GM21723 (cell line): ENCODE measurements around the gene GRID2.

Experiments
- ATAC-seq: cut with Tn5 transposase; IDR thresholded peaks from one replicate; pipeline ENCODE4 v1.9.1; 2021; ENCODE audit warnings: mild to moderate bottlenecking, moderate library complexity; ENCODE audit not compliant: unreplicated experiment

GRID2 gene

GRCh38 chr4:93730251-93730650 is 1426.5 kb downstream of the GRID2 start:
- ATAC-seq = no peak

- no peak for ATAC-seq
Measured at GRCh38 chr4:93730760-93731159, 1427.0 kb downstream of the GRID2 start.

GRCh38 chr4:93731456-93731855 is 1427.7 kb downstream of the GRID2 start:
- ATAC-seq = no peak

- no peak for ATAC-seq
Measured at GRCh38 chr4:93732509-93732908, 1428.7 kb downstream of the GRID2 start.

- no peak for ATAC-seq
Measured at GRCh38 chr4:93740890-93741289, 1437.1 kb downstream of the GRID2 start.

GRCh38 chr4:93743022-93743421 is 1439.3 kb downstream of the GRID2 start:
- ATAC-seq = no peak

- ATAC-seq = no peak
Measured at GRCh38 chr4:93743635-93744034, 1439.9 kb downstream of the GRID2 start.

GRCh38 chr4:93744961-93745360 is 1441.2 kb downstream of the GRID2 start:
- ATAC-seq = no peak

- no peak for ATAC-seq
Measured at GRCh38 chr4:93746031-93746430, 1442.3 kb downstream of the GRID2 start.

GRCh38 chr4:93747220-93747619 is 1443.5 kb downstream of the GRID2 start:
- no peak for ATAC-seq

GRCh38 chr4:93748373-93749291 is 1444.9 kb downstream of the GRID2 start:
- ATAC-seq = peak; percentile 39

- ATAC-seq = peak; percentile 88
Measured at GRCh38 chr4:93749292-93749761, 1445.6 kb downstream of the GRID2 start.

- ATAC-seq = no peak
Measured at GRCh38 chr4:93751411-93751810, 1447.6 kb downstream of the GRID2 start.

GRCh38 chr4:93756101-93756500 is 1452.3 kb downstream of the GRID2 start:
- ATAC-seq = no peak

- ATAC-seq = no peak
Measured at GRCh38 chr4:93759506-93759905, 1455.7 kb downstream of the GRID2 start.

- no peak for ATAC-seq
Measured at GRCh38 chr4:93760284-93760683, 1456.5 kb downstream of the GRID2 start.

GRCh38 chr4:93761286-93761685 is 1457.5 kb downstream of the GRID2 start:
- ATAC-seq = no peak

GRCh38 chr4:93764639-93765246 is 1461.0 kb downstream of the GRID2 start:
- ATAC-seq = peak; percentile 85

- ATAC-seq = no peak
Measured at GRCh38 chr4:93767917-93768316, 1464.2 kb downstream of the GRID2 start.

- ATAC-seq = no peak
Measured at GRCh38 chr4:93770201-93770600, 1466.4 kb downstream of the GRID2 start.

- ATAC-seq = no peak
Measured at GRCh38 chr4:93771640-93772411, 1468.1 kb downstream of the GRID2 start.
